Non-pigmented ciliary epithelial cell (primary cell): Measurements from ENCODE around the gene FAU.

Experiments
- DNase-seq: peaks from one replicate; pipeline ENCODE4 v3.0.0-alpha.2; 2010; ENCODE audit warnings: low read depth

FAU gene

DNA sequence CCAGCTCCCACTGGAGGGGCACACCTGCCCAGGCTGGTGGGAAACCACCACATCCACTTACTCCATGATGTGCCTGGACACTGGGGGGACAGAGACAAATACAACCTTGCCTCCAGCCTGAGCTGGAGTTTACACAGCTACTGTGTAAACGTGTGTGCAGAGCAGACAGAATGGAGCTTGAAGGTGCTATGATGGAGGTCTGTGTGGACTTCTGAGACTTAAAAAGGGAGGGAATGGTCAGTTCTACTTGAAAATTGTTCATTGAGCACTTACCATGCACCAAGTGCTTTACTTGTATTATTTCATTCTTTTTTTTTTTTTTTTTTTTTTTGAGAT is 49.3 kb downstream of the FAU start:
- no peak for DNase-seq

DNA sequence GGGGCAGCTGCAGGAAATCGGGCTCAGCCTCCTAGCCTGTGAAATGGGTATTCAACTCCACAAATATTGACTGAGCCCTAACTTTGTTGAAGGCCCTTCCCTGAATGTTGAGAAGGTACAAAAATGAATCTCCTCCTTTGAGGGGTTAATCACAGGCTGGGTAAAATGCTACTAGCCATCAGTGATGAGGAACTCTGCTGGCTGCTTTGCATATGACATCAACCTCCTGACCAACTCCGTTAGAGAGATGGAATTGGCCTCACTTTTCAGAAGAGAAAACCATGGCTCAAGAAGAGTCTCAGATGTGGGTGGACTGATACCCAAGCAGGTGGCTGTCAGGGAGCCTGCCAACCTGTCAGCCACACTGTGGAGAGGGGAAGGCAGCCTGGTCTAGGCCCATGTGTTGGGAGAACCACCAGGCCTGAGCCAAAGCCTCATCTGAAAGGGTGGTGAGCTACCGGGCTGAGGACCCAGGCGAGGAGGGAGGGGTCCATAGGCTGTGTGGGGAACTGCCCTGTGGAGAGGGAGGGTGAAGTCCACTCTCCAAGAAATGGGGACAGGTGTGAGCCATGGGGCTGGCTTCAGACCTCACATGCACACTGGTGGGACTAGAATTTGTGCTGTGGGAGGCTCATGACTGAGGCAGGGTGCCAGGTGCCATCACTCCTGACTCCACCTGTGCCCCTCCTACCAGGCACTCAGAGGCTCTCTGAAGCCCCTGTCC is 49.9 kb downstream of the FAU start:
- DNase-seq = no peak
